C4-2B (cell line): ENCODE results near the gene PVALEF.

ENCODE experiments used
- ZFX ChIP-seq: fragments of 450-650 bp; IDR thresholded peaks from 2 replicates; pipeline ENCODE4 v1.6.1; 2017
- TF ChIP-seq, protein P1 (sequence below): fragments of 450-650 bp; conservative IDR thresholded peaks from 2 replicates; pipeline ENCODE4 v1.5.1; 2017; ENCODE audit warnings: mild to moderate bottlenecking

DNA sequence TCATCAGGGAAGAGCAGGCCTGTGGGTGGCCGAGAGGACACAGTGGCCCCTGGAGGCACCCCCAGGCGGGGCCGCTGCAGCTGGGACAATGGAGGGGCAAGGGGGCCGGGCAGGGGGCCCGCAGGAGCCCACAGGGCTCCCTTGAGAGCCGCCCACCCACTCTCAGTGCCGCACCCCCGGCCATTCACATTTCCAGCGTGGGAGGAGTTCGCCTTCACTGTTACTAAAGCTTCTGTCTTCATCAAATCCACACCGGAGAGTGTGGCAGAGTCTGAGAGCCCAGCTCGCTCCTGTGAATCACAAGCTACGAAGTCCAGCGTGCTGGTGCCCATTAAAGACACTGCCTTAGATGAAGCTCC lies 20.9 kb upstream of the PVALEF start:
- TF ChIP-seq ZFX: no peak
- TF ChIP-seq, protein P1, sequence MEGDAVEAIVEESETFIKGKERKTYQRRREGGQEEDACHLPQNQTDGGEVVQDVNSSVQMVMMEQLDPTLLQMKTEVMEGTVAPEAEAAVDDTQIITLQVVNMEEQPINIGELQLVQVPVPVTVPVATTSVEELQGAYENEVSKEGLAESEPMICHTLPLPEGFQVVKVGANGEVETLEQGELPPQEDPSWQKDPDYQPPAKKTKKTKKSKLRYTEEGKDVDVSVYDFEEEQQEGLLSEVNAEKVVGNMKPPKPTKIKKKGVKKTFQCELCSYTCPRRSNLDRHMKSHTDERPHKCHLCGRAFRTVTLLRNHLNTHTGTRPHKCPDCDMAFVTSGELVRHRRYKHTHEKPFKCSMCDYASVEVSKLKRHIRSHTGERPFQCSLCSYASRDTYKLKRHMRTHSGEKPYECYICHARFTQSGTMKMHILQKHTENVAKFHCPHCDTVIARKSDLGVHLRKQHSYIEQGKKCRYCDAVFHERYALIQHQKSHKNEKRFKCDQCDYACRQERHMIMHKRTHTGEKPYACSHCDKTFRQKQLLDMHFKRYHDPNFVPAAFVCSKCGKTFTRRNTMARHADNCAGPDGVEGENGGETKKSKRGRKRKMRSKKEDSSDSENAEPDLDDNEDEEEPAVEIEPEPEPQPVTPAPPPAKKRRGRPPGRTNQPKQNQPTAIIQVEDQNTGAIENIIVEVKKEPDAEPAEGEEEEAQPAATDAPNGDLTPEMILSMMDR: no peak
